Measurements from ENCODE around the gene LSP1.

Gene LSP1

DNA sequence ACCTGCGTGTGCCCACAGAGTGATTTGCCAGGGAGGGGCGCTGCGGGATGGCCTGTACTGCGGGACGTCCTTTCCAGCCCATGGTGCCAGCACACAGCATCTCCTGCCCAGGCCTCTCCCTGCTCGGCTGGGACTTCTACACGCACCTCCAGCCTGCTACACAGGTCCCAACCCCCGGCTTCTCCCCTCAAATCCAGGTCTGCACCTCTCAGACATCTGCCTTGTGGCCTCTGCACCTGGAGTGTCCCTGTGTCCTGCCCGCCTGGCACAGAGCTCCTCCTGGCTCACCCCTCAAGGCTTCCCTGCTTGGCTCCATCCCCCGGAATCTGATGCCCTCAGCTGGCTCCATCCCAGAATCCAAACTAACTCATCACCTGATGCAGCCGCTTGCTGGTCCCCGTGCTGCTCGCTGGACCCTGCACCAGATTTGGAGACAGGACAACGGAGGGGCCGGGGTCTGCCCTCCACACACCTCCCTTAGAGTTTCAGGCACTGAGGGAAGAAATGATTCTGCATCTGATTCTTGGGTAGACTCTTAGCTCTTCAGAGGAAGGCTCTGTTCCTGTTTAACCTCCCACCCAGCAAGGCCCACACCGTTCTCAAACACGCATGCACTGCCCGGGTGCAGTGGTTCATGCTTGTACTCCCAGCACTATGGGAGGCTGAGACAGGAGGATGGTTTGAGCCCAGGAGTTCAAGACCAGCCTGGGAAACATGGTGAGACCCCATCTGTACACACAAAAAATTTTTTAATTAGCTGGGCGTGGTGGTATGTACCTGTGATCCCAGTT lies 4.0 kb upstream of the LSP1 start:
- no peak for DNase-seq (ENCODE audit: low read depth)

- DNase-seq (ENCODE audit: low read depth): no peak
Measured at GRCh38 chr11:1851468-1852180, 1.3 kb upstream of the LSP1 start.

GRCh38 chr11:1852271-1852876 lies 510 bp upstream of the LSP1 start:
- DNase-seq (ENCODE audit: low read depth): no peak

DNA sequence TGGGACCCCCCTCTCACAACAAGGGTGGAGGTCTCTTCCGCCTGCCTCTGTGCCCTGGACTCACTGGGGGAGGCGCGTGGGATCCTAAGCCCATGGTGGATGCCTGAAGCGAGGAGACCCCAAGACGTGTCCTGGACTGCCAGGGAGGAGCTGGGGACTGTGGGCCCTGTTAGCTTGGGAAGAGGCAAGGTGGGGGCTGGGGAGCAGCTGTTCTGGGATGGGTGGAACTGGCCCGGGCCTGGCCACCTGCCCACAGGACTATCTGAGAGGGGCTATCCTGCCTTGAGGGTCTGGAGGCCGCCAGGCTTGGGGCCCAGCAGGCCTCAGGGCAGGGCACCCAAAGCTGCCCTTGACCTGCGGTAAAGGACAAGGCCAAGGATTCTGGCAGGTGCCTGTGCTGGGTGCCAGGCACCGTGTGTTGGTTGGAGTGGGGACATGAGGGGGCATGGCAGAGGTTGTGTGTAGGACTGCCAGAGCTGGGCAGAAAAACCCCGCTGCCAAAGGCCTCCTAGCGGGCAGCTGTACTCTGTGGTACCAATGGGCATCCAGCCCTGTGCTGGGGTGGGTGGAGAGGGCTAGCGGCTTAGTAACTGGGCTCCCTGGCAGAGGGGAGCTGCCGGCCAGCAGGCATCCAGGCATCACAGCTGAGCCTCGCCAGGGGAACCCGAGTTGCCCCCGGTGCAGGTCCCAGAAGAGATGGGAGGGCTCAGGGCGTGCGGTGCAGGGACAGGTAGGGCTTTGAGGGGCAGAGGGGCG lies 670 bp downstream of the LSP1 start:
- DNase-seq (ENCODE audit: low read depth): no peak

- no peak for DNase-seq (ENCODE audit: low read depth)
Measured at GRCh38 chr11:1854132-1854948, 1.5 kb downstream of the LSP1 start.

- DNase-seq (ENCODE audit: low read depth): no peak
Measured at GRCh38 chr11:1854949-1855885, 2.3 kb downstream of the LSP1 start.

- DNase-seq (ENCODE audit: low read depth): no peak
Measured at GRCh38 chr11:1855886-1856265, 3.0 kb downstream of the LSP1 start.

DNA sequence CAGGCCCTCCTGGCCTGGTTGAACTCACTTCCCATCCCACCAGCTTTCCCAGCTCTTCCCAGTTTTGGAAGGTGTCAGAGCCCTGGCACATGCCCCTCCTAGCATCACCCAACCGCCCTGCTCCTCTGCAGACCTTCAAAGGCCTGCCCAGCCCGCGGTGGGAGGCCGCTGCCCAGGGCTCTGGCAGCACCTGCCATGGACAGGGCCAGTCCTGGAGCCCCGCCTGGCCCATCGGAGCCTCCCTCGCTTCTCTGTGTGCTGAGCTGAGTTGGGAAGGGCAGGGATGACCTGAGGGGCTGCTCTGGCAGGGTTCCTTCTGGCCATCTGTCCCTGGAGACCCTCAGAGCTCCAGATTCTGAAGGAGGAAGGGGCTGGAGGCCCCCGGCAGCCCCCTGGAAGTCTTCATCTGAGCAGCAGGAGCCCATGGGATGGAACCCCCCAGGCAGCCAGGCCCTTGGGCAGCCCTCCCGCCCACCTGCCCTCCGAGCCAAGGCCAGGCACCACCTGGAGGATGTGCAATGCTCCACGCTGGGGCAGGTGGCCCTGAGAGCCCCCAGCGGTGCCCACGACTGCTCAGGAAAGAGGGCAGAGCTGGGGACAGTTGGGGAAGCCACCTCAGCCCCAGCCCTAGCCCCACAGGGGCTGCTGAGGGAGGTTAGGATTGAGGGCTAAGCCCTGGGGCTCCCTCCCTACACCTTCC lies 3.6 kb downstream of the LSP1 start:
- DNase-seq (ENCODE audit: low read depth): no peak

DNA sequence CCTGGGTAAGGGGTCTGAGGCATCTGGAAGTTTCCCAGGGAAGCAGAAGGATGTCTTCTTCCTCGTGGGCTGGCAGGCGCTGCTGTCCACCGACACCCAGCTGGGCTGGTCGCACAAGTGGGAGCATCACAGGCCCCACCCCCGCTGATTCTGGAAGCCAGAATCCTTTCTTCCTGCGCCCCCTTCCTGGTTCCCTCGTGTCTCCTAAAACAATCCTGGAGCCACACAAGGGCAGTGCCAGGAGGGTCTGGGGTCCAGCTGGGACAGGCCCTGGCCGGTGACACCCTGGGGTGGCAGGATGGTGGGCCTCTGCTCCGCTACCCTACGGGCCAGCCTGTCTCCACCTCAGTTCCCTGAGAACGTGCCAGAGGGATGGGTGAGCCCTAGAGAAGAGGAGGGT lies 4.2 kb downstream of the LSP1 start:
- DNase-seq (ENCODE audit: low read depth): no peak

DNA sequence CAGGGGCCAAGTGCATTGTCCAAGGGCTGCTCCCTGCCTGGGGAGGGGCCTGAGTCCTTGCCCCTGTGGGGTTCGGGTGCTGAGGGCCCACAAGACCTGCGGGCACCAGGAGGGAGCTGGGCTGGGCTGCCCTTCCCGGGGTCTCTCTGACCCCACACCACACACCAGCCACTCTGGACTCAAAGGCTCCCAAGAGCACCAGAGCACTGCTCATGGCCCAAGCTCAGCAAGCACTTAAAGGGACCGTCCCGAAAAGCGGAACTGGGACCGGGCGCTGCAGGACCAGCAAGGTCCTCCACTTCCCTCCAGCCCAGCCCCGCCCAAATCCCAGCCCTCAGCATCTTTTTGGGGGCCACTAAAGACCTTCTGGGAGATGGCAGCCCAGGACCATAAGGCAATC lies 5.3 kb downstream of the LSP1 start:
- no peak for DNase-seq (ENCODE audit: low read depth)

DNA sequence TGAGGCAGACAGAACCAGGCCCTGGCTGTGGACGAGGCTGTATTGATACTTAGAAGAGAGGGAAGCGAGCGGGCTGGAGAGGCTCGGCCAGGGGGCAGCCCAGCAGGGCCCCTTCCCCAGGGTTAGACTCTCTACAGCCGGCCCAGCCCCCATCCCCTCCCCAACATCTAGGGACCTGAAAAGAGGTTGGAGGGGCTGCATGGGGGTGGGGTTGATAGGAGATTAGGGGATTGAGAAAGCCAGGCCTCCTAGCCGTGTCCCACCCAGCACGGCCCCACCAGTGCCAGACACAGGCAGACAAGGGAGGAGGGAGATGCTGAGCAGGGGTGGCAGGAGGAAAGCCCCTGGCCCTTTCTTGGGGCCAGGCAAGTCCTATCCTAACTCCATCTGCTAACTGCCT lies 5.7 kb downstream of the LSP1 start:
- no peak for DNase-seq (ENCODE audit: low read depth)

GRCh38 chr11:1859004-1859403 lies 6.1 kb downstream of the LSP1 start:
- no peak for DNase-seq (ENCODE audit: low read depth)

GRCh38 chr11:1860108-1860507 lies 7.2 kb downstream of the LSP1 start:
- no peak for DNase-seq (ENCODE audit: low read depth)

DNA sequence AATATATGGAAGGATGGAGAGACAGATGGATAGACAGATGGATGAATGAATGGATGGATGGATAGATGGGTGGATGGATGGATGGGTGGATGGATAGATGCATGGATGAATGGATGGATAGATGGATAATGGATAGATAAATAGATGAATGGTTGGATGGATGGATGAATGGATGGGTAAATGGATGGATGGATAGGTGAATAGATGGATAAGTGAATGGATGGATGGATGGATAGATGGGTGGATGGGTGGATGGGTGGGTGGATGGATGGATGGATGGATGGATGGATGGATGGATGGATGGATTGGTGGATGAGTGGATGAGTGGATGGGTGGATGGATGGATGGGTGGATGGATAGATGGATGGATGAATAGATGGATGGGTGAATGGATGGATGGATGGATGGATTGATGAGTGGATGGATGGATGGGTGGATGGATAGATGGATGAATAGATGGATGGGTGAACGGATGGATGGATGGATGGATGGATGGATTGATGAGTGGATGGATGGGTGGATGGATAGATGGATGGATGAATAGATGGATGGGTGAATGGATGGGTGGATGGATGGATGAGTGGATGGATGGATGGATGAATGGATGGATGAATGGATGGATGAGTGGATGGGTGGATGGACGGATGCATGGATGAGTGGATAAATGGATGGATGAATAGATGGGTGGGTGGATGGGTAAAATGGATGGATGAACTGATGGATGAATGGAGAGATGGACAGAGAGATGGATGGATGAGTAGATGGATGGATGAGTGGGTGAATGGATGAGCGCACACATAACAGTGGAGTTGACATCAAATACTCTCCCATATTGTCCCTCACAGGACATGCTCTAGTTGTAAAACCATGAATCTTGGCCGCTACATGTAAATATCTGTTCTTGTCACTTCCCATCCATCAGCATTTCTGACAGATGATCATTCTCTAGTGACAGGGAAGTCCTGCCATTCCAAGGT lies 8.8 kb downstream of the LSP1 start:
- DNase-seq (ENCODE audit: low read depth): no peak

DNA sequence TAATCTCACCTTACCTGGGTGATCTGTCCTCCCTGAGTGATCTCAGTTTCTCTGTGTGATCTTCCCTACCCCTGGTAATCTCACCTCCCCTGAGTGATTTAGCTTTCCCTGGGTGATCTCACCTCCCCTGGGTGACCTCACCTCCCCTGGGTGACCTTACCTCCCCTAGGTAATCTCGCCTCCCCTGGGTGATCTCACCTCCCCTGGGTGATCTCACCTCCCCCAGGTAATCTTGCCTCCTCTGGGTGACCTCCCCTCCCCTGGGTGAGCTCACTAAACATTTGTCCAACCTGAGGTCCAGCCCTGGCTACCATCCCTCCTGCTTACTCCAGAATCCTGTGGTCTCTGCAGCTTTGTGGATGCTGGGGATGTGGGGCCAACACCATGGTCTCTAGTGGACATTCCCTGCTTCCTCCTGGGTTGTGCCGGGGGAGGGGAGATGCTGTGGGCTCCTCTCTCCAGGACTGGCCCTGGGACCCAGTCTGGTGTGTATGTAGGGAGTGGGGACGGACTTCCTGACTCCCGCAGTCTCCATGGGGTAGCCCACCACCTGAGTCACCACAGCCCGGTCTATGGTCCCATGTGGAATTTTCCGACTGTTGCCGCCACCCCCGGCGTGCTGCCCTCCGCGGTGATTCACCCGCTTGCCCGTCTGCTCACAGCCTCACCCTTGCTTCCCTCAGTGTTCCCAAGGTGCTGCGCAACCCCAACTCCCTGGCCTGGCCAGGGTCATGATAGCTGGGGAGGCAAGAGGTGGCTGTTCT lies 9.9 kb downstream of the LSP1 start:
- DNase-seq (ENCODE audit: low read depth): peak; percentile 41

DNA sequence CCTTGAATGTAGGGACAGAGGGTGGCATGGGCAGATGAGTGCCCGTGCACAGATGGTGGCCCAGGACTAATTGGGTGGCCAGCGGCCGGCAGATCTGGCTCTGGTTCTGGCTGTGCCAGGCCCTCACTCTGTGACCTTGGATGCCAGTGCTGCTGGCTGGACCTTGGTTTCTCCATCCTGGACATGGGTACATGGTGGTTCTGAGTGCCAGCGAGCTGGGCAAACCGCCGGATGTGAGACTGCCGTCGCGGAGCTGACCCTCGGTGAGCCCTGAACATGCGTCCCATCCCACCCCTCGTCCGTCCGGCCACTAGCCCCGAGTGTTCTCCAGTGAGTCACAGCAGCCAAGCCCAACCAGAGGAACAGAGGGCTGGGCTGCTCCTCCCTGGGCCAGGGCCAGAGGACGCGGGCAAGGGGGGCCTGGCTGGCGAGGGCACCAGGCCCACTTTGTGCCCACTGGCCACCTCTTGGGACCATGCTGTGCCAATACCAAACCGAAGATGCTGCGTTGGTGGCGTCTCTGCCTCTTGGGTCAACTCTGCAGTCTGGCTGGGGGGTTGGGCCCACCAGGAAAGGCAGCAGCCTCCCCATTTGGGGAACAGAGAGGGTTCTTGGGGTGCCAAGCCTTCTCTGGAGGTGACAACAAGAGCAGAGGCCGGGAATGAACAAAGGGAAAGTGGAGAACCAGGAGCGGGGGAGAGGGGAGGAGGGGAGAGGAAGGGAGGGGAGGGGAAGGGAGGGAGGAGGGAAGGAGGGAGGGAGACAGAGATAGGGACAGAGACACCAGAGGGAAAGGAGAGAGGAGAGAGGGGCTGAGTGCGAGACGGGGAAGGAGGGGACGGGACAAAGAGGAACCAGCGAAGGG lies 10.7 kb downstream of the LSP1 start:
- DNase-seq (ENCODE audit: low read depth): peak; percentile 80

DNA sequence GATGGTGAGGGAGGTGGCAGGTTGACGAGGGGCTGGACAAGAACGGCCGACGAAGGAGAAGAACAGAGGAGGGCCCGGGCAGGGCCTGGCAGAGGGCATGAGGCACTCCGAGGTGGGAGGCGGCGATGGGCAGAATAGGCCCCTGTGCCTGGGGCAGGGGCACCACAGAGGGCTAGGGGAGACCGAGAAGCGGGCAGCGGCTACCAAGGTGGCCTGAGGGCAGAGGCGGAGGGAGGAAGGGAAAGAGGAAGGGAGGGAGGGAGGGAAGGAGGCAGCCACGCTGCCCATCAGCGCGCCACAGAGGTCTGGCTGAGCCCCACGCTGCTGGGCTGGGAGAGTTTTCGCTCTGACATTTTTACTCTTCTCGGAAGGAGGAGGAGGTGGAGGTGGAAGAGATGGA lies 11.3 kb downstream of the LSP1 start:
- no peak for DNase-seq (ENCODE audit: low read depth)
